Measurements from ENCODE around the gene AJAP1. TPM values are rescaled to one million over a fixed set of nuclear protein-coding genes. Genes with fewer than 3 reads are reported as not detected.

AJAP1 gene
- polyA plus RNA-seq, 1 of the 3 experiments (the other 2 are of a cell fraction), result not detected

- no peaks in the 10 kb centered on the region for H3K27me3 ChIP-seq (ENCODE audit: insufficient read depth)
- no peaks in the 10 kb centered on the region for H3K9me3 ChIP-seq
- peaks cover 0 to 26% of the 10 kb centered on the region in 2 experiments; a peak in 1 of 4 replicates for H3K4me1 ChIP-seq (ENCODE audit: control insufficient read depth in 1 of 2, insufficient read depth in 2 of 2, low read depth in 1 of 2, low read length in 1 of 2)
- ChIA-PET POLR2A (interaction anchor here (1.6 kb wide), 1 partner anchor 807 kb away, joined by 4 read pairs; no protein-coding TSS in a partner anchor), CTCF (interaction anchor here (1.1 to 7.2 kb wide), 10 partner anchors 14 to 1317 kb away, joined by 3 to 70 read pairs (median 20); no protein-coding TSS in a partner anchor)
- H3K4me2 ChIP-seq, result no peak overlapping the region
- no peak overlapping the region for H3K9ac ChIP-seq
- no peak overlapping the region for H3K4me3 ChIP-seq (ENCODE audit: low read depth in 2 of 2, low read length in 1 of 2)
- no peaks in the 10 kb centered on the region for H4K20me1 ChIP-seq (ENCODE audit: insufficient read depth)
- no peaks in the 10 kb centered on the region for H3F3A ChIP-seq (replicated peaks; ENCODE audit: insufficient read depth)
- H3K79me2 ChIP-seq (ENCODE audit: insufficient read depth), result no peaks in the 10 kb centered on the region
- DNase-seq, result peak; percentile 49
- no peak overlapping the region for H3K27ac ChIP-seq (ENCODE audit: low read depth in 2 of 2, low read length in 1 of 2)
- TF ChIP-seq, protein P1, sequence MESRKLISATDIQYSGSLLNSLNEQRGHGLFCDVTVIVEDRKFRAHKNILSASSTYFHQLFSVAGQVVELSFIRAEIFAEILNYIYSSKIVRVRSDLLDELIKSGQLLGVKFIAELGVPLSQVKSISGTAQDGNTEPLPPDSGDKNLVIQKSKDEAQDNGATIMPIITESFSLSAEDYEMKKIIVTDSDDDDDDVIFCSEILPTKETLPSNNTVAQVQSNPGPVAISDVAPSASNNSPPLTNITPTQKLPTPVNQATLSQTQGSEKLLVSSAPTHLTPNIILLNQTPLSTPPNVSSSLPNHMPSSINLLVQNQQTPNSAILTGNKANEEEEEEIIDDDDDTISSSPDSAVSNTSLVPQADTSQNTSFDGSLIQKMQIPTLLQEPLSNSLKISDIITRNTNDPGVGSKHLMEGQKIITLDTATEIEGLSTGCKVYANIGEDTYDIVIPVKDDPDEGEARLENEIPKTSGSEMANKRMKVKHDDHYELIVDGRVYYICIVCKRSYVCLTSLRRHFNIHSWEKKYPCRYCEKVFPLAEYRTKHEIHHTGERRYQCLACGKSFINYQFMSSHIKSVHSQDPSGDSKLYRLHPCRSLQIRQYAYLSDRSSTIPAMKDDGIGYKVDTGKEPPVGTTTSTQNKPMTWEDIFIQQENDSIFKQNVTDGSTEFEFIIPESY (IDR thresholded peaks at IDR 0.05; ENCODE audit: borderline replicate concordance, low read depth), result no peak
- no peak for TF ChIP-seq FOXJ3 (CRISPR knock-in tag; IDR thresholded peaks at IDR 0.05)
- TF ChIP-seq, protein P2, sequence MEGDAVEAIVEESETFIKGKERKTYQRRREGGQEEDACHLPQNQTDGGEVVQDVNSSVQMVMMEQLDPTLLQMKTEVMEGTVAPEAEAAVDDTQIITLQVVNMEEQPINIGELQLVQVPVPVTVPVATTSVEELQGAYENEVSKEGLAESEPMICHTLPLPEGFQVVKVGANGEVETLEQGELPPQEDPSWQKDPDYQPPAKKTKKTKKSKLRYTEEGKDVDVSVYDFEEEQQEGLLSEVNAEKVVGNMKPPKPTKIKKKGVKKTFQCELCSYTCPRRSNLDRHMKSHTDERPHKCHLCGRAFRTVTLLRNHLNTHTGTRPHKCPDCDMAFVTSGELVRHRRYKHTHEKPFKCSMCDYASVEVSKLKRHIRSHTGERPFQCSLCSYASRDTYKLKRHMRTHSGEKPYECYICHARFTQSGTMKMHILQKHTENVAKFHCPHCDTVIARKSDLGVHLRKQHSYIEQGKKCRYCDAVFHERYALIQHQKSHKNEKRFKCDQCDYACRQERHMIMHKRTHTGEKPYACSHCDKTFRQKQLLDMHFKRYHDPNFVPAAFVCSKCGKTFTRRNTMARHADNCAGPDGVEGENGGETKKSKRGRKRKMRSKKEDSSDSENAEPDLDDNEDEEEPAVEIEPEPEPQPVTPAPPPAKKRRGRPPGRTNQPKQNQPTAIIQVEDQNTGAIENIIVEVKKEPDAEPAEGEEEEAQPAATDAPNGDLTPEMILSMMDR (IDR thresholded peaks at IDR 0.05), result no peak
- H3K9me2 ChIP-seq, result no peaks in the 10 kb centered on the region
- H3K36me3 ChIP-seq (replicated peaks in 1 of 2; ENCODE audit: control insufficient read depth in 1 of 2, insufficient read depth in 2 of 2, low read length in 1 of 2), result no peaks in the 10 kb centered on the region
- WGBS (ENCODE audit: low lambda C conversion rate), result 56% methylated on average over 7 of the region's 24 CpGs
- H2AFZ ChIP-seq (ENCODE audit: low read depth), result no peak overlapping the region
These were observed 3.6 kb downstream of the AJAP1 start for GRCh38 chr1:4657960-4658541.

DNA sequence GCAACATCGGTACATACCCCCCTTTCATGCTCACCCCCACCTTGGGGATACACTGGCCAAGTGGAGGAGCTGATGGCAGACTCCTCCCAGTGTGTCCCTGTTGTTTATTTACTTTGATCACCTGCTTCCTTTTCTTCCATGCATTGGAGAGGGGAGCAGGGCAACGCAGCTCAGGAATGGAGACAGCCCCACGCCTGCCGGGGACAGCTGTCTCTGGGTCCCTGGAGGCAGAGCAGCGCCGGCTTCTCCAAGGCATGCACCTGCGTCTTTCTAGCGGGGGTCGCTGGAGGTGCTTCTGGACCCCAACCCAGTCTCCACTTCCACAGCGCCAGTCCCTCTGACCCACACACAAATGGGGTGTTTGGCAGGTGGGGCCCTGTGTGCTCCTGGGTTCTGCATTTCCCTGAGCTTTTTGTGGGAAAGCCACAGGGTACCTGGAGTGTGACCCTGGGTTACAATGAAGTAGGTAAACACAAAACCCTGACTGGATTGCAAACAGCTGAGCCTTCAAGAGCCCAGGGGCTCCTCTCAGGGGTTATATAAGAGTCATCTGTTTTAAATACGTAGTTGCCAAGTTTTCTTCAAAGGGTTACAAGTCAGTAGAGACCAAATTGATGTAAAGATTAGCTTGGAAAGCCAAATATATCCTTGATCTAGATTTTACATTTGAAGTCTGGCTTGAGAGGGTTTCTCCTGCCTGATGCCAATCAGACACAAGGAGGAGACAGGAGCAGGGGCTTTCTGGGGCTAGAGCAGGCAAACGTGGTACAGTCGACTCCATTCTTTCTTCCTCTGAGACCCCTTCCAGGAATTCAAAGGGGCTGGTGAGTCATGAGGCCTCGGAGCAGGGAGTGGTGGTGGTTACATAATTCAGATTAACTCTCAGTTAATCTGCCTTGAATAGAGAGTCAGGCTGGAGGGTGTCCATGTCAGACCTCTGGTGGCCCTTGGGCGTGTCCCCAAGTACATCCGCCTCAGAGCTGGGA is 4.5 kb downstream of the AJAP1 start:
- DNase-seq, result no peak
- no peaks in the 10 kb centered on the region for H3K27me3 ChIP-seq (ENCODE audit: insufficient read depth)
- peaks cover 0 to 26% of the 10 kb centered on the region in 2 experiments; a peak in 1 of 4 replicates for H3K4me1 ChIP-seq (ENCODE audit: control insufficient read depth in 1 of 2, insufficient read depth in 2 of 2, low read depth in 1 of 2, low read length in 1 of 2)
- WGBS (ENCODE audit: low lambda C conversion rate), result 23% methylated on average over 12 of the region's 16 CpGs
- H3K79me2 ChIP-seq (ENCODE audit: insufficient read depth), result no peaks in the 10 kb centered on the region
- ChIA-PET POLR2A (no interaction called here), CTCF (interaction anchor here (1.1 to 7.2 kb wide), 8 partner anchors 13 to 1086 kb away, joined by 3 to 70 read pairs (median 18); no protein-coding TSS in a partner anchor)
- no peak overlapping the region for H3K4me3 ChIP-seq (ENCODE audit: low read depth in 2 of 2, low read length in 1 of 2)
- no peaks in the 10 kb centered on the region for H3K36me3 ChIP-seq (replicated peaks in 1 of 2; ENCODE audit: control insufficient read depth in 1 of 2, insufficient read depth in 2 of 2, low read length in 1 of 2)
- no peak overlapping the region for H3K27ac ChIP-seq (ENCODE audit: low read depth in 2 of 2, low read length in 1 of 2)
- no peaks in the 10 kb centered on the region for H4K20me1 ChIP-seq (ENCODE audit: insufficient read depth)
- H3K9me3 ChIP-seq, result no peaks in the 10 kb centered on the region
- no peak overlapping the region for H2AFZ ChIP-seq (ENCODE audit: low read depth)
- no peak overlapping the region for H3K4me2 ChIP-seq
- TF ChIP-seq EP300 (IDR thresholded peaks at IDR 0.05; ENCODE audit: borderline replicate concordance in 1 of 2, low read depth in 1 of 2, low read length in 1 of 2) (no peak), TAF1 (IDR thresholded peaks at IDR 0.05; ENCODE audit: borderline replicate concordance, low read depth, low read length) (no peak), NRF1 (IDR thresholded peaks at IDR 0.05; ENCODE audit: low read depth, low read length) (no peak), JUND (IDR thresholded peaks at IDR 0.05) (no peak), FOSL2 (IDR thresholded peaks at IDR 0.05; ENCODE audit: borderline replicate concordance, low read depth) (no peak), FOXJ3 (CRISPR knock-in tag; IDR thresholded peaks at IDR 0.05) (no peak), RFX5 (IDR thresholded peaks at IDR 0.05; ENCODE audit: low read length) (no peak), IRF3 (IDR thresholded peaks at IDR 0.05; ENCODE audit: low read depth, low read length) (no peak), SIN3A (IDR thresholded peaks at IDR 0.05; ENCODE audit: borderline replicate concordance, low read depth, low read length) (no peak), TCF12 (IDR thresholded peaks at IDR 0.05) (no peak), NFIC (IDR thresholded peaks at IDR 0.05; ENCODE audit: borderline replicate concordance) (no peak), SMC3 (IDR thresholded peaks at IDR 0.05; ENCODE audit: low read depth, low read length) (no peak), YY1 (IDR thresholded peaks at IDR 0.05; ENCODE audit: low read depth) (no peak), MXI1 (IDR thresholded peaks at IDR 0.05; ENCODE audit: low read depth, low read length) (no peak), POLR2AphosphoS5 (IDR thresholded peaks at IDR 0.05; ENCODE audit: low read depth, low read length) (no peak)
- TF ChIP-seq, protein P1 (IDR thresholded peaks at IDR 0.05; ENCODE audit: borderline replicate concordance, low read depth), result no peak
- no peaks in the 10 kb centered on the region for H3K9me2 ChIP-seq
- no peak overlapping the region for H3K9ac ChIP-seq
- no peaks in the 10 kb centered on the region for H3F3A ChIP-seq (replicated peaks; ENCODE audit: insufficient read depth)

Data from SK-N-SH (cell line).